CD4-positive, alpha-beta T cell treated with Interleukin-10 for 1 hour (primary cell): ENCODE data around the gene BPIFB3.
"Not testable (repeated sequence)": the region's sequence is repeated elsewhere in the genome, so short reads cannot be mapped to it uniquely, and the experiment has no call there.

Experiments used
- DNase-seq: peaks from one replicate; pipeline ENCODE4 v3.0.0-alpha.2; 2020

The BPIFB3 gene

GRCh38 chr20:33031531-33031930 is 22.2 kb upstream of the BPIFB3 start, which contains the start of gene BPIFB6:
TSS of gene BPIFB6 (plus strand) at chr20:33031648. CDS start at chr20:33031648, 0 bp downstream.
- DNase-seq = no peak

- no peak for DNase-seq
Observed at GRCh38 chr20:33032555-33032954, 21.1 kb upstream of the BPIFB3 start.

GRCh38 chr20:33033381-33033780 is 20.3 kb upstream of the BPIFB3 start:
- no peak for DNase-seq

GRCh38 chr20:33034115-33034514 is 19.6 kb upstream of the BPIFB3 start:
- no peak for DNase-seq

- no peak for DNase-seq
Observed at GRCh38 chr20:33034901-33035492, 18.7 kb upstream of the BPIFB3 start.

GRCh38 chr20:33037456-33037855 is 16.2 kb upstream of the BPIFB3 start:
- no peak for DNase-seq

- no peak for DNase-seq
Observed at GRCh38 chr20:33038243-33038642, 15.5 kb upstream of the BPIFB3 start.

- DNase-seq = no peak
Observed at GRCh38 chr20:33042430-33042829, 11.3 kb upstream of the BPIFB3 start.

- DNase-seq = no peak
Observed at GRCh38 chr20:33042983-33043730, 10.5 kb upstream of the BPIFB3 start.

- DNase-seq = no peak
Observed at GRCh38 chr20:33043731-33044181, 9.9 kb upstream of the BPIFB3 start.

GRCh38 chr20:33045129-33045721 is 8.5 kb upstream of the BPIFB3 start:
- not testable (repeated sequence) for DNase-seq

GRCh38 chr20:33046412-33046811 is 7.3 kb upstream of the BPIFB3 start:
- DNase-seq = no peak

- no peak for DNase-seq
Observed at GRCh38 chr20:33051333-33051732, 2.4 kb upstream of the BPIFB3 start.

- DNase-seq = no peak
Observed at GRCh38 chr20:33054381-33054780, 678 bp downstream of the BPIFB3 start.

- no peak for DNase-seq
Observed at GRCh38 chr20:33054791-33055190, 1.1 kb downstream of the BPIFB3 start.

GRCh38 chr20:33059136-33059535 is 5.4 kb downstream of the BPIFB3 start:
- DNase-seq = no peak

GRCh38 chr20:33059741-33060390 is 6.2 kb downstream of the BPIFB3 start:
- no peak for DNase-seq

- DNase-seq = no peak
Observed at GRCh38 chr20:33061658-33062028, 7.9 kb downstream of the BPIFB3 start.

- DNase-seq = no peak
Observed at GRCh38 chr20:33062105-33062824, 8.6 kb downstream of the BPIFB3 start.

GRCh38 chr20:33062825-33063149 is 9.1 kb downstream of the BPIFB3 start:
- no peak for DNase-seq

- DNase-seq = no peak
Observed at GRCh38 chr20:33063271-33063670, 9.6 kb downstream of the BPIFB3 start.

- no peak for DNase-seq
Observed at GRCh38 chr20:33064572-33065287, 11.0 kb downstream of the BPIFB3 start.
